B cell (primary cell): Measurements from ENCODE around the gene NHS. TPM values are rescaled to one million over a fixed set of nuclear protein-coding genes. Genes with fewer than 3 reads are reported as not detected.

ENCODE experiments used
- ATAC-seq: fragments of 200-7000 bp; cut with Tn5 transposase; one replicate; pipeline ENCODE4 v1.10.0; 2021; ENCODE audit warnings: low read depth, mild to moderate bottlenecking, moderate number of reproducible peaks, moderate library complexity
- CTCF ChIA-PET: fragments of 350-600 bp; sonication (Branson Sonifier 250); formaldehyde crosslinking; loops from one replicate; lab custom pipeline; 2021; ENCODE audit warnings: antibody characterized with exemption, inconsistent platforms; lab: Charles Lee
- POLR2A ChIA-PET: fragments of 350-600 bp; sonication (Branson Sonifier 250); formaldehyde crosslinking; loops from one replicate; lab custom pipeline; 2021; ENCODE audit warnings: antibody characterized with exemption; lab: Charles Lee
- DNase-seq: peaks from one replicate; pipeline ENCODE4 v3.0.0; 2013
- H2AFZ ChIP-seq: 2 replicates; pipeline ENCODE4 v1.6.1; 2012; ENCODE audit warnings: mild to moderate bottlenecking, low read depth, low read length; ENCODE audit not compliant: insufficient read depth, poor library complexity, severe bottlenecking
- H3K27ac ChIP-seq, 2 donors: 1 replicate in 1 of 2; 2 replicates in 1 of 2; pipeline ENCODE4 v1.5.1; 2012 to 2013; ENCODE audit warnings: low read length in 2 of 2, mild to moderate bottlenecking in 2 of 2, moderate library complexity in 1 of 2
- H3K27me3 ChIP-seq, 4 experiments: fragments of 200-600 bp in 1 of 4; sonication (generic) in 1 of 4; replicated peaks in 1 of 4; 1 replicate in 2 of 4; 2 replicates in 2 of 4; pipeline versions ENCODE4 v1.6.1 to v1.7.0; 2013 to 2016; ENCODE audit warnings: low read length in 3 of 4, mild to moderate bottlenecking in 2 of 4, mixed read lengths in 1 of 4, moderate library complexity in 1 of 4; ENCODE audit not compliant: insufficient read depth in 4 of 4, control insufficient read depth in 3 of 4; ENCODE audit errors: control extremely low read depth in 1 of 4
- H3K36me3 ChIP-seq, 2 experiments: replicated peaks in 1 of 2; 1 replicate in 1 of 2; 2 replicates in 1 of 2; pipeline versions ENCODE4 v1.6.1 to v1.7.1; 2013; ENCODE audit warnings: low read length in 1 of 2; ENCODE audit not compliant: insufficient read depth in 2 of 2, control insufficient read depth in 1 of 2; ENCODE audit errors: control extremely low read depth in 1 of 2, extremely low read depth in 1 of 2
- H3K4me1 ChIP-seq, 2 donors: fragments of 200-600 bp in 1 of 2; sonication (generic) in 1 of 2; 1 replicate in 1 of 2; 2 replicates in 1 of 2; pipeline versions ENCODE4 v1.5.1 to v1.6.1; 2013 to 2017; ENCODE audit warnings: low read length in 2 of 2; ENCODE audit not compliant: control insufficient read depth in 2 of 2, insufficient read depth in 2 of 2
- H3K4me2 ChIP-seq: replicated peaks from 2 replicates; pipeline ENCODE3; 2012; ENCODE audit warnings: mild to moderate bottlenecking, low read depth, low read length; ENCODE audit not compliant: poor library complexity, severe bottlenecking
- H3K4me3 ChIP-seq, 5 experiments: fragments of 200-600 bp in 1 of 5; sonication (generic) in 1 of 5; 1 replicate in 3 of 5; 2 replicates in 2 of 5; pipeline versions ENCODE4 v1.5.1 to v1.7.0; 2011 to 2016; ENCODE audit warnings: low read length in 4 of 5, mild to moderate bottlenecking in 4 of 5, low read depth in 2 of 5, control low read depth in 1 of 5, moderate library complexity in 1 of 5; ENCODE audit not compliant: insufficient read depth in 1 of 5; ENCODE audit errors: control extremely low read depth in 1 of 5, extremely low read depth in 1 of 5
- H3K79me2 ChIP-seq: fragments of 200-600 bp; sonication (generic); one replicate; pipeline ENCODE4 v1.6.0; 2016; ENCODE audit warnings: low read length; ENCODE audit not compliant: control insufficient read depth, insufficient read depth
- H3K9ac ChIP-seq: fragments of 200-600 bp; sonication (generic); 2 replicates; pipeline ENCODE4 v1.6.1; 2017; ENCODE audit warnings: mild to moderate bottlenecking, low read length, moderate library complexity
- H3K9me3 ChIP-seq, 3 donors: one replicate each; pipeline versions ENCODE4 v1.6.1 to v1.7.1; 2013; ENCODE audit warnings: low read length in 2 of 3; ENCODE audit not compliant: control insufficient read depth in 2 of 3, insufficient read depth in 1 of 3; ENCODE audit errors: control extremely low read depth in 1 of 3
- H4K20me1 ChIP-seq: 2 replicates; pipeline ENCODE4 v1.6.0; 2012; ENCODE audit warnings: mild to moderate bottlenecking, low read length; ENCODE audit not compliant: insufficient read depth, control insufficient read depth, poor library complexity, severe bottlenecking
- H3K27ac Mint-ChIP-seq: one replicate; pipeline ENCODE4 v1.8.0; 2021; ENCODE audit warnings: mixed read lengths
- H3K27me3 Mint-ChIP-seq: one replicate; pipeline ENCODE4 v1.8.0; 2021; ENCODE audit warnings: mixed read lengths
- H3K4me1 Mint-ChIP-seq: one replicate; pipeline ENCODE4 v1.8.0; 2021; ENCODE audit warnings: mixed read lengths
- H3K4me3 Mint-ChIP-seq: one replicate; pipeline ENCODE4 v1.8.0; 2021; ENCODE audit warnings: mixed read lengths
- H3K9me3 Mint-ChIP-seq: one replicate; pipeline ENCODE4 v1.8.0; 2022; ENCODE audit warnings: mixed read lengths; ENCODE audit not compliant: insufficient read depth
- CTCF ChIP-seq: fragments of 200-600 bp; IDR thresholded peaks from one replicate; pipeline ENCODE4 v1.8.0; 2022; ENCODE audit warnings: antibody characterized with exemption, mild to moderate bottlenecking
- EZH2 ChIP-seq: IDR thresholded peaks from 2 replicates; pipeline ENCODE4 v1.6.1; 2012; ENCODE audit warnings: borderline replicate concordance, low read depth, mild to moderate bottlenecking, moderate library complexity, low read length; ENCODE audit not compliant: insufficient read depth, poor library complexity, severe bottlenecking
- WGBS: methylation state at CpG from one replicate; pipeline ENCODE4 v1.1.5; 2013; ENCODE audit warnings: missing lambda C conversion rate; ENCODE audit not compliant: insufficient coverage; 5-methylcytosine and 5-hydroxymethylcytosine counted together
- intact Hi-C: fragments of 100-400 bp; cut with micrococcal nuclease; formaldehyde crosslinking; loops from one replicate; pipeline ENCODE4 v1.10.0; 2022
- polyA plus RNA-seq: library from polyadenylated mRNA; depleted of rRNA; stranded (reverse); fragments of >200 nt; gene quantifications from 2 replicates; pipeline ENCODE4 v1.2.3, GENCODE V29; 2012
- total RNA-seq, 2 donors: library from RNA; stranded (reverse); fragments of 120-200 nt in 1 of 2; gene quantifications; 1 replicate in 1 of 2; 2 replicates in 1 of 2; pipeline versions ENCODE4 v1.2.3 to v1.2.4, GENCODE V29; 2013 to 2022

The NHS gene
- total and polyA plus RNA-seq, 2 donors (not counting 1 experiment from before 2014, with no cell fraction given): not detected

GRCh38 chrX:17679261-17679660 lies 304.3 kb downstream of the NHS start:
- Mint-ChIP-seq H3K4me1 (no peaks in the 10 kb centered on the region), H3K27ac (no peak overlapping the region), H3K27me3 (no peaks in the 10 kb centered on the region), H3K4me3 (no peak overlapping the region), H3K9me3 (no peaks in the 10 kb centered on the region)
- ATAC-seq (no peak), DNase-seq (no peak)
- intact Hi-C loops: no loop called here
- H3K9ac ChIP-seq: no peak overlapping the region
- no peaks in the 10 kb centered on the region for H4K20me1 ChIP-seq
- H2AFZ ChIP-seq: no peak overlapping the region
- no peaks in the 10 kb centered on the region for H3K9me3 ChIP-seq
- no peaks in the 10 kb centered on the region for H3K27me3 ChIP-seq
- no peak for TF ChIP-seq CTCF
- H3K4me2 ChIP-seq: no peak overlapping the region
- H3K27ac ChIP-seq: no peak overlapping the region
- H3K79me2 ChIP-seq: no peaks in the 10 kb centered on the region
- H3K4me3 ChIP-seq: no peak overlapping the region
- CTCF ChIA-PET: interaction anchor here (0.5 kb wide), 1 partner anchor 11 kb away, joined by 3 read pairs; no protein-coding TSS in a partner anchor
- H3K36me3 ChIP-seq: no peaks in the 10 kb centered on the region
- no peaks in the 10 kb centered on the region for H3K4me1 ChIP-seq
- POLR2A ChIA-PET: no interaction called here

- no peaks in the 10 kb centered on the region for H3K9me3 ChIP-seq
- no peak overlapping the region for H3K4me3 ChIP-seq
- no peaks in the 10 kb centered on the region for H3K36me3 ChIP-seq
- no peak for TF ChIP-seq EZH2
- no peak for TF ChIP-seq CTCF
- Mint-ChIP-seq H3K4me1 (no peaks in the 10 kb centered on the region), H3K27ac (no peak overlapping the region), H3K4me3 (no peak overlapping the region), H3K27me3 (no peaks in the 10 kb centered on the region), H3K9me3 (no peaks in the 10 kb centered on the region)
- POLR2A ChIA-PET: no interaction called here
- no peak overlapping the region for H3K9ac ChIP-seq
- intact Hi-C loops: no loop called here
- no peak overlapping the region for H2AFZ ChIP-seq
- no CpG with 5 or more reads among the region's 2 CpGs for WGBS
- ATAC-seq: no peak
- no peaks in the 10 kb centered on the region for H3K27me3 ChIP-seq
- no peak overlapping the region for H3K4me2 ChIP-seq
- H4K20me1 ChIP-seq: no peaks in the 10 kb centered on the region
- no peak overlapping the region for H3K27ac ChIP-seq
- H3K79me2 ChIP-seq: no peaks in the 10 kb centered on the region
- no peaks in the 10 kb centered on the region for H3K4me1 ChIP-seq
- CTCF ChIA-PET: interaction anchor here (0.5 kb wide), 1 partner anchor 11 kb away, joined by 3 read pairs; no protein-coding TSS in a partner anchor
- no peak for DNase-seq
These were observed 304.8 kb downstream of the NHS start for GRCh38 chrX:17679820-17680219.
